Cardiac fibroblast (primary cell): ENCODE results near the gene CYYR1.

ENCODE experiments used
- DNase-seq, 2 donors: peaks; one replicate each; pipeline versions ENCODE4 v3.0.0 to v3.0.0-alpha.2; 2010; ENCODE audit warnings: low read depth in 2 of 2
- H3K4me3 ChIP-seq, 2 donors: replicated peaks in 1 of 2; 1 replicate in 1 of 2; 2 replicates in 1 of 2; pipeline ENCODE4 v1.5.1; 2011; ENCODE audit warnings: low read depth in 2 of 2, low read length in 2 of 2, mild to moderate bottlenecking in 2 of 2, moderate library complexity in 1 of 2
- TF ChIP-seq, protein P1 (sequence below): IDR thresholded peaks from one replicate; pipeline ENCODE4 v1.5.1; 2011; ENCODE audit warnings: low read depth, mild to moderate bottlenecking, low read length, inconsistent platforms

Gene CYYR1

DNA sequence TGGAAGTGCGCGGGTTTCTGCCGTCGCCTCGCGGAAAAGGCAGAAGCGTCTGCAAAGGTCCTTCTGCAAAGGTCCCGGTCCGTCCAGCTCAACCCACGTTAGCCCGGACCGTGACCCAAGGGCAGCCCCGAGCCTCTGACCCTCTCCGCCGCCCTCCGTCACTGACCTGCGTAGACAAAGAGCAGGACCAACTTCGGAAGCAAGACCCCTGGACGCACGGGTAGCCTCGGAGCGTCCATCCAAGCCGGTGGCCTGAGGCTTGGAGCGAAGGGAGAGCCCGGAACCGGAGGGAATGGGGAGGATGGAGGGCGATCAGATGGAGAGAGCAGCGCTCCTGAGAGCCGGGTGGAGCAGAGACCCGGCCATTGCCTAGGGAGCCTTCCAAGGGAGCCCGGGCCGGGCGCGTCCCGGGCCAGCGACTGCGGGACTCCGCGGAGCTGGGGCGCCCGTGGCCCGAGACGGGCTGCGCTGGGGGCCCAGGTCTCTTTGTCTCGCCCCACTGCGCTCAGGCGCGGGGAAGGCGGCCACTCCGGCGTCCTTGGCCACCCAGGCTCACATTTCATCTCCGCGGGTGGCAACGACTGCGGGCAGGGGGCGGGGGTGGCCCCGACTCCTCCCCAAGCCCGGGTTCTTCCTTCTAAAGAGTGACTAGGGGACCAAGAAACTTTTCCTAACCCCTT, at the start of gene CYYR1:
TSS of gene CYYR1 (minus strand) at position 585 of the 680 bp plus-strand sequence. CDS start at position 239, 346 bp downstream.
- peak in 1 of 2 donors; percentile 3 for DNase-seq
- H3K4me3 ChIP-seq: peak within 1 kb of the TSS; percentile 5 to 14
- TF ChIP-seq, protein P1, sequence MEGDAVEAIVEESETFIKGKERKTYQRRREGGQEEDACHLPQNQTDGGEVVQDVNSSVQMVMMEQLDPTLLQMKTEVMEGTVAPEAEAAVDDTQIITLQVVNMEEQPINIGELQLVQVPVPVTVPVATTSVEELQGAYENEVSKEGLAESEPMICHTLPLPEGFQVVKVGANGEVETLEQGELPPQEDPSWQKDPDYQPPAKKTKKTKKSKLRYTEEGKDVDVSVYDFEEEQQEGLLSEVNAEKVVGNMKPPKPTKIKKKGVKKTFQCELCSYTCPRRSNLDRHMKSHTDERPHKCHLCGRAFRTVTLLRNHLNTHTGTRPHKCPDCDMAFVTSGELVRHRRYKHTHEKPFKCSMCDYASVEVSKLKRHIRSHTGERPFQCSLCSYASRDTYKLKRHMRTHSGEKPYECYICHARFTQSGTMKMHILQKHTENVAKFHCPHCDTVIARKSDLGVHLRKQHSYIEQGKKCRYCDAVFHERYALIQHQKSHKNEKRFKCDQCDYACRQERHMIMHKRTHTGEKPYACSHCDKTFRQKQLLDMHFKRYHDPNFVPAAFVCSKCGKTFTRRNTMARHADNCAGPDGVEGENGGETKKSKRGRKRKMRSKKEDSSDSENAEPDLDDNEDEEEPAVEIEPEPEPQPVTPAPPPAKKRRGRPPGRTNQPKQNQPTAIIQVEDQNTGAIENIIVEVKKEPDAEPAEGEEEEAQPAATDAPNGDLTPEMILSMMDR: no peak

DNA sequence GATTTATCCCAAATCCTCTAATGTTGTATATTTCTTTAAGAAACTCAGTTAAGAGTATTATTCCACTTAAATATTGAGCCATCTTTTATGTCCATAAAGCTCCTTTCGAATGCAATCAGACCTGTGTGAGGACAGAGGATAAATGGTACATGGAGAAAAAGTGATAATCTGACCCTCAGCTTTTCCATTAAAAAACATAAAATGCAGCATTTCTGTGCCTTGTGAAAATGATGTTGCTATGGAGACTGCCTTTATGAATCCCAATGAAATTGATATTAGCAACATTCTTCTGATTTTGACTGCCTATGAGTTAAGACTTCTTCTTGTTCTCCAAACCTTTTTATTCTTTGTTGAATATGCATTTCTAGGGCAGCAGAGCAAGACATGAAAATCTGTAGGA, 44.1 kb upstream of the CYYR1 start:
- no peak overlapping the region for H3K4me3 ChIP-seq
- TF ChIP-seq, protein P1: no peak
- no peak for DNase-seq

- TF ChIP-seq, protein P1: no peak
- no peak for DNase-seq
- H3K4me3 ChIP-seq: no peak overlapping the region
These were observed 41.2 kb upstream of the CYYR1 start for GRCh38 chr21:26614251-26614650.

DNA sequence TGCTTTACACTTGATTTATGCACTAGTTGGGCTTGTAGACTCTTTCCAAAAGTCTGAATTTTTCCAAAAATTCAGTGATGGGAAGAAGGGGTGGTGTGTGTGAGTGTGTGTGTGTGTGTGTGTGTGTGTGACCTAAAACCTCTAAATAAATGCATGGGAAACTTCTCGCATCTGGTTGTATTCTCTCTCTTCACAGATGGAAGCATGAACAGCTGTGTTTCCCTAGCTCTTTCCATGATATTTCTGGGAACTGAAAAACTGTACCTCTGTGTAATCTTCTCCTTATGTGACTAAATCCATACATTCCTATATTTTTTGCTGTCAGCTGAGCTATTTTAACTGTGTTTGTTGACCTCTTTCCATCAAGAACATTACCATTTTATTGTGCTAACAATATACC, 26.2 kb upstream of the CYYR1 start:
- TF ChIP-seq, protein P1: no peak
- H3K4me3 ChIP-seq: no peak overlapping the region
- no peak for DNase-seq

DNA sequence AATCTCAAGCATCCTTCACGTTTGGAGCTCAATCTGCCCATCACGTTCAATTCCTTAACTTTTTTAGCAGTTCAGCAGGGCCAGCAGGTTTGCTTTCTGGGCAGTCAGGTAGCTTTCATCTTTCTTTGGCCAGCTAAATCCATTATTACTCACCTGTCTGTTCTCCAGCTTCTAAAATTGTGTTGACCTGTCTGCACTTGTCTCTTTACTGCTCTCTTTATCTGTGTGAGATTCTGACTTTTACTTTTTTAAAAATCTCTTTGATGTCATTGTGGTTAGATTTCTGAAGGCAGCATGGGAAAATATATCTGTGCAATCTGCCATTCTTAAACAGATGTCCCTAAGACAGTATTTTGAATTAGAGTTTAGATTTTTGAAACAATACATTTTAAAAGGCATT, 24.9 kb upstream of the CYYR1 start:
- TF ChIP-seq, protein P1: no peak
- DNase-seq: no peak
- no peak overlapping the region for H3K4me3 ChIP-seq

GRCh38 chr21:26597031-26597430, 23.9 kb upstream of the CYYR1 start:
- H3K4me3 ChIP-seq: no peak overlapping the region
- TF ChIP-seq, protein P1: no peak
- DNase-seq: no peak

GRCh38 chr21:26595971-26596370, 22.9 kb upstream of the CYYR1 start:
- TF ChIP-seq, protein P1: no peak
- no peak for DNase-seq
- no peak overlapping the region for H3K4me3 ChIP-seq
